Measurements from ENCODE around the gene TACC3.

Gene TACC3

DNA sequence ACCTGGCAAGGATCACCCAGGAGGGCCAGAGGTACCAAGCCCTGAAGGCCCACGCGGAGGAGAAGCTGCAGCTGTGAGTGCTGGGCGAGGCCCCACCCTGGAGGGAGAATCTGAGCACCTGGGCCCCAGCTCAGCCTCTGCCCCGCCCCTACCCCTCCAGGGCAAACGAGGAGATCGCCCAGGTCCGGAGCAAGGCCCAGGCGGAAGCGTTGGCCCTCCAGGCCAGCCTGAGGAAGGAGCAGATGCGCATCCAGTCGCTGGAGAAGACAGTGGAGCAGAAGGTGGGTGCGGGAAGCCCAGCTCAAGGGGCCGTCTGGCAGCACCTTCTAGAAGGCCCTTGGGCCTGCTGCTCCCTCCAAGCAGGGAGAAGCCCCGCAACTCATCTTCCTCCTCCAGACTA lies 23.2 kb downstream of the TACC3 start:
- DNase-seq (ENCODE audit: low read depth in 2 of 2, low spot score in 1 of 2) = no peak

GRCh38 chr4:1745165-1745564 lies 23.8 kb downstream of the TACC3 start:
- DNase-seq (ENCODE audit: low read depth in 2 of 2, low spot score in 1 of 2) = no peak

DNA sequence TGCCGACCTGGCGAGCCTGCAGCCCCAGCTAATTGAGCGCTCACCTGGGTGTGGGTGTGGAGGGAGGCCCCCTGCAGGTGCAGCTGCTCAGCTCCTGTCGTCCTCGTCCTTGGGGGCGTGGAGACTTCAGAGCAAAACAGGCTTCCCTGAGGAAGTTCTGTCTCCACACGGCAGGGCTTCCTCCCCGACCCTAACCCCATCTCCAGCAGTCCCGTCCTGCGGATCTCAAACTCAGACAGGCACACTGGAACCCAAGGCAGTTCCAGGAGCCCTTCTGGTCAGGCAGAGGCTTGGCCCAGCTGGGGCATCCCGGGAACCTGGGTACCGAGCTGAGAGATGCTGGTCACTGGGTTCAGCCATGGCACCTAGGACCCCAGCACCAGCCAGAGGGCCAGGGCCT lies 24.4 kb downstream of the TACC3 start:
- DNase-seq (ENCODE audit: low read depth in 2 of 2, low spot score in 1 of 2) = no peak

GRCh38 chr4:1746265-1746691 lies 25.0 kb downstream of the TACC3 start:
- DNase-seq (ENCODE audit: low read depth in 2 of 2, low spot score in 1 of 2) = peak; percentile 57 to 59

GRCh38 chr4:1746919-1747602 lies 25.7 kb downstream of the TACC3 start:
- DNase-seq (ENCODE audit: low read depth in 2 of 2, low spot score in 1 of 2) = no peak

DNA sequence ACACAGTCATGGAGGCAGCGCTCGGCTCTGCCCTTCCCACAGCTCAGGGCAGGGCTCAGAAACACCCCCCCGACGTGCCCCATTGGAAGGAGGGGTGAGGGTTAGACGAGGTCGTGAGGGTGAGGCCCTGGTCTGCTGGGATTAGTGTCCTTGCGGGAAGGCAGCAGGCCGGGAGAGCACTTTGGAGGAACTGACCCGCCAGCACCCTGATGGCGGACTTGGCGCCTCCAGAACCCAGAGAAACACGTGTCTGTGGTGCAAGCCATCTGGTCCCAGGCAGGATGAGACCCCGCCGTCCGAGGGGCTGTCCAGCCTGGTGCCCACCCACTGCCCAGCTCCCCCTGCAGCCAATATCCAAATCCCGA lies 26.3 kb downstream of the TACC3 start:
- DNase-seq (ENCODE audit: low read depth in 2 of 2, low spot score in 1 of 2) = no peak

GRCh38 chr4:1748465-1748995 lies 27.2 kb downstream of the TACC3 start:
- DNase-seq (ENCODE audit: low read depth in 2 of 2, low spot score in 1 of 2) = peak; percentile 46 to 60

- no peak for DNase-seq (ENCODE audit: low read depth in 2 of 2, low spot score in 1 of 2)
Measured at GRCh38 chr4:1749370-1749769, 28.0 kb downstream of the TACC3 start.

GRCh38 chr4:1749826-1750225 lies 28.5 kb downstream of the TACC3 start:
- no peak for DNase-seq (ENCODE audit: low read depth in 2 of 2, low spot score in 1 of 2)

DNA sequence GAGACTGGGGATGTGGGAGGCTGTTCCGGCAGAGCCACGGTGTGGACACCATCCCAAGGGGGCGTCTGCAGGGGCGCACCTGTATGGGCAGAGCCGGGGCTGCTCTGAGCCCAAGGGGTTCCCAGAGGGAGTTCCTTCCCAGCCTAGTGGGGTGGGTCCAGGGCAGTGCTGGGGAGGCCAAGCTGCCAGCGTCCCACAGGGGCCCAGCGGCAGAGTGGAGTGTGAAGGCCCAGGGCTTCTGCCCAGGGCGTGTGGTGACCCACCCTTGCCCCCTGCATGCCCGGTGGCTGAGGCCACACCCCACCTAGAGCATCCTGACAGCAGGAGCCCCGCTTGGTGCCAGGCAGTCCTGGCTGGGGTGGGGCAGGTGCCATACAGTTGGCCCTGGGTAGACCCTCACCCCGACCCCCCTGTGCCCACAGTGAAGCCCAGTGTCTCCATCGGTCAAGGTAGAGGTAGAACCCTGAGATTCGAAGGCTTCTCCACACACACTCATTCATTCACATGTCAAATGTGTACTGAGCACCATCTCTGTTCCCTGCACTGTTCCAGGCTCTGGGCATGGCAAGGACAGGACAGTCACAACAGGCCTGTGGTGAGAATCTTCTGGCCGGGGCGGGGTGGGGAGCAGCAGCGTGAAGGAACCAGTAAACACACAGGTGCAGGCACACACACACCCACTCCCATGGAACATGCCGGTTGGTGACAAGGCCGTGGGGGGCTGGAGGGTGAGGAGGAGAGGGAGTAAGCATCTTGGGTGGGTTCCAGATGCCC lies 29.2 kb downstream of the TACC3 start:
- DNase-seq (ENCODE audit: low read depth in 2 of 2, low spot score in 1 of 2) = no peak

DNA sequence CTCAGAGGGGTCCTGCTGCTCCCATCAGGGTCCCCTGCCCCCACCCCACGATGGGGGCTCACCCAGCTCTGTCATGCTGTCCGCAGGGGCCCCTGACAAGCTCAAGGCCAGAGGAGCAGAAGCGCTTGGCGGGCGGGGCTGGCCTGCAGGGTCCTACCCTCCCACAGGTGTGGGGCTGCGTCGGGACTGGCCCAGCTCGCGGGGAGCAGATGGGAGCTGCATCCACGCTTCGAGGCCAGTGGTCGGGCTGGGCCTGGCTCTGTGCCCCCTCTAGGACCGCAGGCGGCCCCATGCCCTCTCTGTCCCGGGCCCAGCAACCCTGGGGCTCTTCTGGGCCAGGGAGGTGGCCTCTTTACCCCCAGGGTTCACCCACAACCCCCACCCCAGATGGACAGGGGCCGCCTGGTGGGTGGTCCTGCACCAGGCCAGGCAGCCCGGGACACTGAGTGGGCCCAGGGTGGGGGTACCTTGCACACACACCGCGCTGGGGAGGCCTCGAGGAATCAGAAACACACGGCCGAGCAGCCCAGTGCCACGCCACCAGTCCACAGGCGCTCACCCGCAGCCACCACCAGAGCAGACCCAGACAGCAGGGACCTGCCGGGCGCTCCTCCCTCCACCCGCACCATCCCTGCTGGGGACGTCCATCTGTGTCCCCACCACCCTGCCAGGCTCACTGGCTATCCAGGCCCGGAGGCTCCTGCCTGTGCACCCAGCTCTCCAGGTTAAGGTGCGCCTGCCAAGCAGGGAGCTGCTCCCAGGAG lies 30.0 kb downstream of the TACC3 start:
- no peak for DNase-seq (ENCODE audit: low read depth in 2 of 2, low spot score in 1 of 2)

DNA sequence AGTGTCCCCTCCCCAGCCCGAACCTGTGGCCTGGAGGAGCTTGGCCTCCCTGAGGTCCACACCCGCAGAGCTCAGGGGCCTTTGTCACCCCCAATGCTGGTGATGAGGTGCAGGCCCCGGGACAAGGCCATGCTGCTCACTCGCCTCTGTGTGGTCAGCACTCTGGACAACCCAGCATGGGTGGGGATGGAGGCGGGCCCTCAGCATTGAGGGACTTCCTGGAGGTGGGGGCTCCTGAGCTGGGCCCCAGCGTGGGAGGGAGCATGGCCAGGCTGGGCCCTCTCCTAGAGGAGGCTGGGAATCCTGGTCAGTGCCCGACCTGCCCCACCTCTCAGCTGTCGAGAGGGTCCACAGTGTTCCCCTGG lies 30.6 kb downstream of the TACC3 start:
- DNase-seq (ENCODE audit: low read depth in 2 of 2, low spot score in 1 of 2) = no peak

DNA sequence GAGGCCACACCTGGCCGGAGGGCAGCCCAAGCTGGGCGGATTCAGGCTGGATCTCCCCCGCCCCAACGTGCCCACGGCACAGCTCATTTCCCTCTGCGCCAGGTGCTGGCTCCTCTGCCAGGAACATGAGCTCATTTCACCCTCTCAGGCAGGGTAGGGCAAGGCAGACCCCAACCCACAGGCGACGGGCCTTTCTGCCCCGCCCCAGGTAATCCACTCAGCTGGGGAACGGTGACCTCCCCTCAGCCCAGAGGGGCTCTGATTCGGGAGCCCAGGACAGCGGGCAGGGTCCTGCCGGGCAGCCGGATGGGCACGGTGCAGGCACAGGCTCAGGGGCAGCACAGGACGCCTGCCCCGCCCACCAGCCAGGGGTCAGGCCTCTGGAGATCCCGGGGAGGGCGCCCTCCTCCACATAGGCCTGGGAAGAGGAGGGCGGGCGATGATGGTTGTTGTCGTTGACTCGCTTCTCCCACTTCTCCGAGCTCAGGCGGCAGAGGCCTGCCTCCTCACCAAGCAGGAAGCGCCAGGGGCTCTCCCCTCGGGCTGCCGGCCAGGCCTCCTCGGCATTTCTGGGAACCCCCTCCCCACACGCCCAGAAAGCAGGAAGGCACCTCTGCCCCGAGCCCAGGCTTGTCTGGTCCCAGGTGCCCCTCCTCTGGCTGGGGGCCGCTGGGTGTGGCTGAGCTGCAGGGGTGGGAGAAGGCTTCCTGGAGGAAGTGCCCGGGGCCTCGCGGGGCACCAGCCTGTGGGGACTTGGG lies 31.1 kb downstream of the TACC3 start:
- no peak for DNase-seq (ENCODE audit: low read depth in 2 of 2, low spot score in 1 of 2)

- DNase-seq (ENCODE audit: low read depth in 2 of 2, low spot score in 1 of 2) = no peak
Measured at GRCh38 chr4:1753294-1753696, 32.0 kb downstream of the TACC3 start.

GRCh38 chr4:1753697-1754311 lies 32.5 kb downstream of the TACC3 start:
- DNase-seq (ENCODE audit: low read depth in 2 of 2, low spot score in 1 of 2) = no peak

DNA sequence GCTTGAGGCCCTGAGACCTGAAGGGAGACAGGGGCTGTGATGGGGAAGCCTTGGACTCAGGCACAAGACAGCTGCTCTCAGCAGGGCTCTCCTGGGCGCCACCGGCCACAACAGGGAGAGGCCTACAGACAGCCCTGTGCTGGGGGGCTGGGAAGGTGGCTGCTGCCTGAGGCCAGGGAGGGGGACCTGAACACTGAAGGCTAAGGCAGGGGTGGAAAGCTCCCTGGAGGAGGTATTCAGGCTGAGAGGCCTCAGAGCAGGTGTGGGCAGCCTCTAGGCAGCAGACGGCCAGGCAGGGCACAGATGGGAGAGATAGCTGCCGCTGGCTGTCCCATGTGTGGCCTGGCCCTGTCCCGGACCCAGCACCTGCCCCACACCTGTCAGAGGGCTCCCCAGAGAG lies 33.0 kb downstream of the TACC3 start:
- no peak for DNase-seq (ENCODE audit: low read depth in 2 of 2, low spot score in 1 of 2)

DNA sequence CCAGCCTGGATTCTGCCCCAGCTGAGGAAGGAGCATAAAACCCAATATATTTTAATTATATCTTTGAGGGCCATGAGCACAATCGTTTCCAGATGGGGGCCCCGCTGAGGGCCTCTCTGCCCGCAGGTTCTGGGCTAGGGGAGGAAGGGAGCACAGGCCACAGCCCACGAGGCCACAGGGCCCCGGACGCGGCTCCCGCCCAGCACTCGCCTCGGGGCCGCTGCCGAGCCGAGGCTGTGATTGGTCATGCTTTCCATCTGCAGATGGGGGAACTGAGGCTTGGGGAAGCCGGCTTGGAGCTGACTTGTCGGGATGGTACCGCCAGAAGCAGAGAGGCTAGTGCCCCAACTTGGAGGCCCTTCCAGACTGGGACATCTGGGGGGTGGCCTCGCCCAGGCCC lies 34.0 kb downstream of the TACC3 start:
- DNase-seq (ENCODE audit: low read depth in 2 of 2, low spot score in 1 of 2) = no peak

GRCh38 chr4:1756079-1756478 lies 34.8 kb downstream of the TACC3 start:
- DNase-seq (ENCODE audit: low read depth in 2 of 2, low spot score in 1 of 2) = no peak

- no peak for DNase-seq (ENCODE audit: low read depth in 2 of 2, low spot score in 1 of 2)
Measured at GRCh38 chr4:1756893-1757779, 35.8 kb downstream of the TACC3 start.

- no peak for DNase-seq (ENCODE audit: low read depth in 2 of 2, low spot score in 1 of 2)
Measured at GRCh38 chr4:1757836-1758235, 36.5 kb downstream of the TACC3 start.
